AG10803 (cell line): Measurements from ENCODE around the gene PRORP.

Source experiments
- DNase-seq: peaks from one replicate; pipeline ENCODE4 v3.0.0; 2010; ENCODE audit warnings: low read depth
- H3K4me3 ChIP-seq: 2 replicates; pipeline ENCODE4 v1.5.1; 2011; ENCODE audit warnings: mild to moderate bottlenecking, low read length, control low read depth
- TF ChIP-seq, protein P1 (sequence below): conservative IDR thresholded peaks from 2 replicates; pipeline ENCODE4 v1.5.1; 2011; ENCODE audit warnings: mild to moderate bottlenecking, low read length, control low read depth, inconsistent platforms

PRORP gene

GRCh38 chr14:35154016-35154415 lies 31.7 kb downstream of the PRORP start:
- TF ChIP-seq, protein P1, sequence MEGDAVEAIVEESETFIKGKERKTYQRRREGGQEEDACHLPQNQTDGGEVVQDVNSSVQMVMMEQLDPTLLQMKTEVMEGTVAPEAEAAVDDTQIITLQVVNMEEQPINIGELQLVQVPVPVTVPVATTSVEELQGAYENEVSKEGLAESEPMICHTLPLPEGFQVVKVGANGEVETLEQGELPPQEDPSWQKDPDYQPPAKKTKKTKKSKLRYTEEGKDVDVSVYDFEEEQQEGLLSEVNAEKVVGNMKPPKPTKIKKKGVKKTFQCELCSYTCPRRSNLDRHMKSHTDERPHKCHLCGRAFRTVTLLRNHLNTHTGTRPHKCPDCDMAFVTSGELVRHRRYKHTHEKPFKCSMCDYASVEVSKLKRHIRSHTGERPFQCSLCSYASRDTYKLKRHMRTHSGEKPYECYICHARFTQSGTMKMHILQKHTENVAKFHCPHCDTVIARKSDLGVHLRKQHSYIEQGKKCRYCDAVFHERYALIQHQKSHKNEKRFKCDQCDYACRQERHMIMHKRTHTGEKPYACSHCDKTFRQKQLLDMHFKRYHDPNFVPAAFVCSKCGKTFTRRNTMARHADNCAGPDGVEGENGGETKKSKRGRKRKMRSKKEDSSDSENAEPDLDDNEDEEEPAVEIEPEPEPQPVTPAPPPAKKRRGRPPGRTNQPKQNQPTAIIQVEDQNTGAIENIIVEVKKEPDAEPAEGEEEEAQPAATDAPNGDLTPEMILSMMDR, result no peak
- H3K4me3 ChIP-seq, result no peak overlapping the region
- no peak for DNase-seq

DNA sequence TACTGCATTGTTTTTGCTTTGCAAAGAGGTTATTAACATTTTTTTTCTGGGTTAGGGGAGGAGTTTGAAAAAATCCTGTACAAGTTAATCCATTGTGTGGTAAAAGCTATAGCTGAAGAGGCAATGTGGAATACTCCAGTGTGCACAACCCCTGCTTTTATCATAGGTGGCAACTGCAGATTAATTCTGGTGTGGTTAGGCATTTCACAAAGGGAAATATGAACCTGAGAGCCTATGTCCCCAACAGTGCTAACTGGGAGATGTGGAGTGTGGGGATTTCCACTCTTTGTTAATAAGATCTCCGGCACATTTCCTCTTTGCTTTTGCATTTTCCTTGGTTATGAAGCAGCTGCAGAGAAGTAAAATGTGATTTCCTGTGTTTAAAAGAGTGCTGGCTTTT lies 33.6 kb downstream of the PRORP start:
- DNase-seq, result peak; percentile 15
- TF ChIP-seq, protein P1, result no peak
- no peak overlapping the region for H3K4me3 ChIP-seq

- H3K4me3 ChIP-seq, result no peak overlapping the region
- TF ChIP-seq, protein P1, result no peak
- no peak for DNase-seq
Measured at GRCh38 chr14:35158491-35158890, 36.1 kb downstream of the PRORP start.

- TF ChIP-seq, protein P1, result no peak
- DNase-seq, result no peak
- H3K4me3 ChIP-seq, result no peak overlapping the region
Measured at GRCh38 chr14:35158951-35159653, 36.8 kb downstream of the PRORP start.

DNA sequence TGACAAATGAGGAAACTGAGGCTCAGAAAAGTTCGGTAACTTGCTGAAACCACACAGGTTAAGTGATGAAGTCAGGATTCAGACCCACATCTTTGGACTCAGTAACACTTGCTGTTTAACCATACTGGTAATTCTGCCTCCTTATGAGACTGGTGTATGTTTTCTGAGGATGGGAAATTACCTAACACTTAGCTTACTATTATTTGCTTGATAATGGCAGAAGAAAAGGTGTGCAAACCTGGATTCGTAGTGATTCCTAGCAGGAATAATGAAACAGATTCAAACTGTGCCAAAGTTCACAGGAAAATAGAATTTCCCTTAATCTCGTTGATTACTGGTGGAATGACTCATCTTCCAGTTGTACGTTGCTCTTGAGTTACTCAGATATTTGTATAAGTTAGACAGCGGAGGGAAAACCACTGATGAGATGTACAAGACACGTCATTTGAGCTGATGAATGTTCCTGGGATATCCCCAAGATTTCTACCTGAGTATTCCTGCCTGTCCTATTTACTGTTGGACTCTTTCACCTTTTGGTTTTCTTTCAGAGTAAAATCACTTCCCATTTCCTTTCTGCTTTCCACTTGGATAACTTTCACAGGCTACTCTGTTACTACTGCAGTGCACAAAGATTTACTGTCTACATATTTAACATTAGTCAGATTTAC lies 37.5 kb downstream of the PRORP start:
- DNase-seq, result peak; percentile 76
- H3K4me3 ChIP-seq, result no peak overlapping the region
- TF ChIP-seq, protein P1, result no peak

GRCh38 chr14:35161231-35161630 lies 38.9 kb downstream of the PRORP start:
- H3K4me3 ChIP-seq, result no peak overlapping the region
- TF ChIP-seq, protein P1, result no peak
- no peak for DNase-seq

DNA sequence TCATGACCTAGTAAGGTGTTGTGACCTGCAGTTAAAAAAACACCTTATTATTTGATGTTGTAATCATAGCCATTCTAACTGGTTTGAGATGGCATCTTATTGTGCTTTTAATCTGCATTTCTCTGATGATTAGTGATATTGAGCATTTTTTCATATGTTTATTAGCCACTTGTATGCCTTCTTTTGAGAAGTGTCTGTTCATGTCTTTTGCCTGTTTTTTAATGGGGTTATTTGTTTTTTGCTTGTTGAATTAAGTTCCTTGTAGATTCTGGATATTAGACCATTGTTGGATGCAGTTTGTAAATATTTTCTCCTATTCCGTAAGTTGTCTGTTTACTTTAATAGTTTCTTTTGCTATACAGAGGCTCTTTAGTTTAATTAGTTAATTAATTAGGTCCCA lies 41.0 kb downstream of the PRORP start:
- DNase-seq, result no peak
- TF ChIP-seq, protein P1, result no peak

More for the DNA sequence above, 41.0 kb downstream of the PRORP start:
- no peak overlapping the region for H3K4me3 ChIP-seq
